Activated T-cell treated with anti-CD3 and anti-CD28 coated beads for 24 hours (primary cell): ENCODE measurements around the gene RSPRY1.

ENCODE experiments used
- DNase-seq: peaks from one replicate; pipeline ENCODE4 v3.0.0-alpha.2; 2020; ENCODE audit warnings: low read depth

Gene RSPRY1

DNA sequence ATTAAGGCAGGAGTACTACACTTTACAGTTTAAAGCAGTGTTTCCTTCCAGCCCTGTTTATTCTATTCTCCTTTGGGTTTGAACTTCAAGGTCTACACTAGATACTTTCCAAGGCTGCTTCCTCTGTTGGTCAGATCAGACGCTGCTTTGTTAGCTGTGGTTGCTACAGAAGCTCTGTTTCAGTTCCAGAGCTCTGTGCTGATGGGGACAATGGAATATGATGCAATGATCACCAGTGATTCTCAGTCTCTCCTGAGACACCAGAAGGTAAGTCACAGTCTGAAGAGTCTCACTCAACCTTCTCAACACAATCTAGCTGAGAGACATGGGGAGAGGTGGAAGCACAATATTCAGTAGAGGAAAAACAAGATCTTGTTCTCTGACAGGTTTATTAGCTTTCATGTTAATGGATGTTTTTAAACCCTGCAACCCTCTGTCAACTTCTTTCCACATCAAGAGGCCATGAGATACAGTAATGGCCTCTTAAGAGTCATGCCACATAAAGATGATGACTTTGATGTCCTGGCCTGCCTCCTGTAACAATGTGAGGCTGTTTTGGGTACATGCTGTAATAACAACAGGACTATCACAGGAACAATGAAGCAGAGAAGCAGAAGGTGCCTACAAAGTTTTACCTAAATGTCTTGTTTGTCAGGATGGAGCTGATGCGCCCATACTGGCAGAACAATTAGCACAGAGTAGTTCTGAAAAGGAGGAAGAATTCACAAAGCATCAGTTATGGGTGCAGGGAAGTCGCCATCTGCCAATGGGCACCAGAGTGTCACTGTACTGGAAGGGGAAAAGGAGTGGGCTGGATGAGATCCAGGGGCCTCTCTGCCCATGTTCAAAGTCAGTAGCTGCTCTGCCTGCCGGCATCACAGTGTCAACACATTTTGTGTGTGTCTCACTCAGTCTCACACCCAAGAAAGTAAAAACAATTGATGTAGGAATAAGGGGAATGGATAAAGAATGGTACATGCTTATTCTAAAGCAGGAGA is 33.7 kb upstream of the RSPRY1 start:
- no peak for DNase-seq

DNA sequence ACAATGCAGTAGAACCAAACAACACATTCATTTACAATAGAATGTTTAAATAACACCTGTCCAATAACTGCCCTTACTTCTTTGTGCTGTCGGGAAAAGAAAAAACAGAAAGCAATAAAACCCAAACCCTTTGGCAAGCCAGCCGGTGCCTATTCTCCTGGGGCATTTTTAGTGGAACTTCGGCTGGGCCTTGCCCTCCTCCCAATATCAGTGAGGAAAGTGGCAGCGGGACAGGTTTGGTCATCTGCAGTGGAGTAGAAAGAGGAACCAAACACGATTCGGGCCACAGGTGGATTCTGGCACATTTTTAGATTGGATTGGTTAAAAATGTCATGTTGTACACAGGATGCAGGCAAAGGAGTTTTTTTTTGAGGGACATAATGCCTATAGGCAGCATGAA is 32.3 kb upstream of the RSPRY1 start:
- DNase-seq = no peak

DNA sequence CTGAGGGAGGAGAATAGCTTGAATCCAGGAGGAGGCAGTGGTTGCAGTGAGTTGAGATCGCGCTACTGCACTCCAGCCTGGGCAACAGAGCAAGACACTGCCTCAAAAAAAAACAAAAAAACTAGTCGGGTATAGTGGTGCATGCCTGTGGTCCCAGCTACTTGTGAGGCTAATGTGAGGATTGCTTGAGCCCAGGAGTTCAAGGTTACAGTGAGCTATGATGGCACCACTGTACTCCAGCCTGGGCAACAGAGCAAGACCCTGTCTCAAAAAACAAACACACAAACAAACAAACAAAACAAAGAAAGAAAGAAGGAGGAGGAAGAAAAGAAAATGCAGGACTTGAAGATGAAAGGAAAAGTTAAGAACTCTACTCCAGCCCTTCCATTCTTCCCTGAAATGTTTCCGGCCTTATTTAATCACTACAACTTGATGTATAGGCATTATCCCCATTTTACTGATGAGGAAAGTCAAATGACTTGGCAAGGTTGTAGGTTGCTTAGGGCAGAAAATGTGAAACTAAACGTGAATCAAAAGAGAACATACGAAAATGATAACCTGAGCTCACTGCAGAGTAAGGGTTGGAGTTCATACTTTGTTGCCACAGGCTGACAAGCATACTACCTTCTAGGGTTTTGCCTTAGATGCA is 30.3 kb upstream of the RSPRY1 start:
- DNase-seq = no peak

DNA sequence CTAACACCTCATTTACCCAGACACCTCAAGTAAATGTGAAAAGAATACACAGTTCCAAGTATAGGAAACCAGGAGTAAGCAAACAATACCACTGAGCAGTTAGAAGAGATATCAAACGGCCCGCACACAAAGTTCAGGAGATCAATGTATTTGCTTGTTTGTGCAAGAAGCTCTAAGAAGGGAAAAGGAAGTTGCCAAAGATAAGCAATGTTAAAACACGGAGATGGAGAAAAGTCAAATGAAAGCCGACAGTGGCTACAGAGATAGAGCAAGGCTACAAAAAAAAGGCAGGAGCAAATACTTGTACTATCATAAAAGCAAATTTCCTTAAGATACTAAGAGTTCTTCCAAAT is 29.8 kb upstream of the RSPRY1 start:
- no peak for DNase-seq

DNA sequence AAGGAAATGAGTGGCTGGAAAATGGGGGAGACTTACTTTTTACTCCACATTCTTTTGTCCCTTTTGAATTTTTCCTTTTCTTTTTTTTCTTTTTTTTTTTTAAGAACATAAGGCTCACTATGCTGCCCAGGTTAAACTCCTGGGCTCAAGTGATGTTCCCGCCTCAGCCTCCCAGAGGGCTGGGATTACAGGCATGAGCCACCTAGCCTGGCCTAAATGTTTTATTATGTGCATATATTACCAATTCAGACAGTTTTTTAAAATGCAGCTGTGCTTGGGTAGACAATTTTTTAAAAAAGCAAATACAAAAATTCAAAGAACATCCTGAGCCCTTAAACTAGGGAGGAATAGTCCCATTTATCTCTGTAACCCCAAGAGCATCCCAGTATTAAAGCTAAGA is 28.6 kb upstream of the RSPRY1 start:
- no peak for DNase-seq

DNA sequence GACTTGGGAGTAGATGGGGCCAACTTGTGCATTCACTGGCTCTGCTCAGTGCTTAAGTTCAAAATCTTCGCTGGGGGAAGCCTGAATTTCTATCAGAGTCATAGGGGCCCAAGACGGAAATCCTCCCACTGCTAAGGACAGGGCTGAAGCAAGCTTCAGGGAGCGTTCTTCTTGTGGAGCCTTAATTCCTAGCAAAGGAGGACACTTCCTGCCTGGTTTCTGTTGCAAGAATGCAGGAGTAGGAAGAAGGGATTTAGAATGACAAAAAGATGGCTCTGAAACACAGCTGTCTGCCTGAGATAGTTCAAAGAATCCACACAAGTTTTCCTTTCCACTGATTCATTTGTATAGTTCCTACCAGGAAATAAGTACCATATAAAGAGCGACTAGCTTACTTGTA is 26.7 kb upstream of the RSPRY1 start:
- DNase-seq = no peak

DNA sequence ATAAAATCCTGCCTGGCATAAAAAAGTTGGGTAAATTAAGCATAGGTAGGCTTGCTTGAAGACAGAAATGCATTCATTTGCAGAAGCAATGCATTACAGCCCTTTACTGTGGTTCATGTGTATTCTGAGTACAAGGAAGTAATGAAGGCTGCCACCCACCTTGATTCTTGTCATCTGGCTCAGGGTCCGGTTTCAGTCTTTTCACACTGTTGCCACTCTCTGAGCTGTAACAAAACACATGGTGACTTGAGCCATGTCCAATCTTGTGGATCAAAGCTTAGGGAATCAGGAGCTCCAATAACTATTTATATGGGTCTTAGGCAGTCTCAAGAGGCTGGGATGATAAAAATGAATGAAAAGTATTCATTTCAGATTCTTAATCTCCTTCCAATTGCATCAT is 22.3 kb upstream of the RSPRY1 start:
- no peak for DNase-seq

DNA sequence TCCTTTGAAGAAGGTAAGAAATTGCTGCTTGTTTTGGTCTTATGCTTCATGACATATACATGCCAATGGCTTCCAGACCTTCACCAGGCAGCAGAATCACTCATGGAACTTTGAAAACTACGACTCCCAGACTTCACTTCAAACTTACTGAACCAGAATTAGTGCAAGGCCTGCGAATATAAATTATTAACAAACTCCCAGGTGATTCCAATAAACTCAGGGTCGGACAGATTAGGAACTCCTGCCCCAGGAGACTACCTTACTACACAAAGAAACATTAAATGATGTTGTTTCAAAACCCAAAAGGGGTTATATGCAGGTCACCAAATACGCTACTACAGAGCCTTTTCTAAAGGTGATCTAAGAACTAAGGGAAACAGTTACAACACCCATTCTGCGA is 20.6 kb upstream of the RSPRY1 start:
- DNase-seq = no peak

DNA sequence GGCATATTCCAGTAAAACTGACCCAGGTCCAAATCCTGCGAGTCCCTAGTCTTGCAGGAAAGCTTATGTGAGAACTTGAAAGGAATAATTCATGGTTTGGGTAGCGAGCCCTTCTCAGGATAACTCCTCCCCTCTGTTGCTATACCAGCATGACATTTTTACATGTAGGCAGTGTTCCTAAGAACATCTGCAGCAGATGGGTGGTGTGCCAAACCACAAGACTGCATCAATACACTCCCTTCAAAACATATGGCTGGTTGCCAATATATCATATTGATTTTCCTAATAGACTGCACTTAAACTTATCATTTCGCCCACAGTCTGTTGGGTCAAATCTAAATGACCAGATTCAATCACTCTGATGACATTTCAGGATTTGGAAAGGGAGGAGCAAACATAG is 20.2 kb upstream of the RSPRY1 start:
- DNase-seq = no peak

DNA sequence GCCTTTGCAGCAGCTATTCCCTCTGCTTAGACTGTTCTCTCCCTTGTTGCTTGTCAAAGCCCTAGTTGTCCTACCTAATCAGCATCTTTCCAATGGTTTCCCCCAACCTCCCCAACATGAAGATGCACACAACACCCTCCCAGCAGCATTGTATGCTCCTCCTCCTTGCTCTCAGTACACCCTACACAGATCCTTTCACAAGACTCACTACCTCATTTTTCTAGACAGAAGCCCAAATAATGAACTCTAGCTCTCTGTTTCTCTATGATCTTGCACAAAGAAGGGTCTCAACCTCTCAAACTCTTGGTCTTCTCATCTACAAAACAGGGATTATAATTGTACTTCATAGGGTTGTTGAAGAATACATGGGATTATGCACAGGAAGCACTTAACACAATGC is 19.7 kb upstream of the RSPRY1 start:
- DNase-seq = no peak

DNA sequence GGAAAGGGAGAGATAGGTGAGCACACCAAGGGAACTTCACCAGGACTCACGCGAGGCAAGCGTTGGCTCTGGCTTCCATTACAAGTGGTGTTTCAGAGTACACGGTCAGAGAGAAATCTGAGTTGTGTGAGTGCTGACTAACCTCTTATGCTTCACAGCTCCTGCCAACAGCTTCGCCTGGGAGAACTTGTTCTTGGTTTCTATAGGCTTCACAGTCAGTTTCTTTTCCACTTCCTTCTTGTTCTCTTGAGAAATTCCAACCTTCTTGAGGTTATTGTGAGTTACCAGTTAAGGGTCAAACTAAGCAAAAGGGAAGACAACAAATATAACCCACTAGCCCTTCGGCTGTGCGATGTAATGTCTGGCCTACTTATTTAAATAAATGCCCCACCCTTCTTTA is 19.2 kb upstream of the RSPRY1 start:
- DNase-seq = no peak

DNA sequence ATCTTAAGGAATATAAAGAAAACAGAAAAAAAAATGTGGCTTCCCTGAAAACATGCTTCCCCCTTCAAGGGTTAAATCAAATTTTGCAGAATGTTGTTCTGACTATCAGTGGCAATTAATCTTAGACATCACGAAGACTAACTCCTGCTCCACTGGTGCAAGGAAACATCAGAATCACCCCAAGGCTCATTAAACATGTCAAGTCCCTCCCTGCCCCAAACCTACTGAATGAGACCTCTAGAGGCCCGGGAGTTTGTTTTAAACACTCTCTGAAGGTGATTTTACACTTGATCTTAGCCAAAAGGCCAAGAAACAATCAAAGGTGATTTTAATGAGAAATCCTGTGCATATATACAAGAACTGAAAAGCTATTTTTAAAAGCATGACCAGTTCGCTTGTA is 18.6 kb upstream of the RSPRY1 start:
- no peak for DNase-seq

DNA sequence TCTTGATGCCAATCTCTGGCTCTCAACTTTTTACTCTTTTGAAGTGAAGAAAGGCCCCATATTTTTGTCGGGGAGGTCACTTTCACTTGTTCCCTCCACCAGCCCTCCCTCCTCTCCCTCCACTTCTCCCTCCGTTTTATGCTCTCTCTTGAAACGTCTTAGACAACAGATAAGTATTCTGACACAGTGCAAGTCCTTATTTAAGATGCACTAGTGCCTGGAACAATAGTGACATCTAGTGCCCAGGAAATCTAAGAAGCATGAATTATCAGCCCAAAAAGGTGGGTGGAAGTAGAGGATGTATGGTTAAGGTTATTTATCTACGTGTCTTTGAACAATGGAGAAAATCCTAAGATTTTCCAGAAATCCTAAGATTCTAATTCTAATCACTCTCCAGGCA is 18.2 kb upstream of the RSPRY1 start:
- DNase-seq = no peak

DNA sequence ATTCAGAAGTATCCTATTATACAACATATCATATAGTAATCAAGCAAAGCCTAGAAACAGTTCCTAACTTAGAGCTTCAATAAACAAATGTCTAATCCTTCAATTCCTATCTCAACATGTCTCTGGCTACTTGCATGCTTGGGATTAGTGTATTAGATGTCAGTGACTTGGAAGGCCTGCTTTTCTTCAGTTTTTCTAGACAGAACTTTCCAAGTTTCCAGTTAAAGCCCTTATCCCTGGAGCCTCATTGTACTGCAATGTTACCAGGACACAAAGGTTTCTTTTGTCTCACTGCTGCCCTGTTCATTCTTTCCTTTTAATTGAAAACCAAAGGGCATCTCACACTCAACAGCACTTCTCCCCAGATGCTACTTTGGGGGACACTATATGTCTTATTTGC is 16.8 kb upstream of the RSPRY1 start:
- DNase-seq = no peak

DNA sequence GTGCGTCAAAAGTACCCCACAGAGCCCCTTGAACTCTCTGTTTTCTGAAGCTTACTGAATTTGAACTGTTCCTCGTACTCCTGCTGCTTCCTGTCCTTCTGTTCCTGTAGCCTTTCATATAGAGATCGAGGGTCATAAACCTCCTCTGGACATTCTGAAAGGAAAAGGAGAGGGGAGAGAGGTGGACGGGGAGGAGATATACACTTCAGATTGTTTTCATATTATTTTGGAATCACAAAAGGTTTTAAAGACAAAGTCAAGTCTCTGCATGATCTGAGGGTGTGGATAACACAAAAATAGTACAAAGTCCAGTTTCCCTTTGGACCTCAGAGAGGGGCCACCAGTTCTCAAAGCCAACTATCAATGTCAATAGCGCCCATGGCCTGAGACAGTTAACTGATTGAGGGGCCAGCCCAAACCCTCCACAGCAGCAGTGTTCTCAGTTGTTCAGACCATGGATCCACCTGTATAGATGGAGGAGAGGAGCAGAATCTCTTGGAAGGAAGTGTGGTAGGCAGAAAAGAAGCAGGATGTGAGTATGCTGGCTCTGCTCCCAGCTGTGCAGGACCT is 13.3 kb upstream of the RSPRY1 start:
- no peak for DNase-seq

DNA sequence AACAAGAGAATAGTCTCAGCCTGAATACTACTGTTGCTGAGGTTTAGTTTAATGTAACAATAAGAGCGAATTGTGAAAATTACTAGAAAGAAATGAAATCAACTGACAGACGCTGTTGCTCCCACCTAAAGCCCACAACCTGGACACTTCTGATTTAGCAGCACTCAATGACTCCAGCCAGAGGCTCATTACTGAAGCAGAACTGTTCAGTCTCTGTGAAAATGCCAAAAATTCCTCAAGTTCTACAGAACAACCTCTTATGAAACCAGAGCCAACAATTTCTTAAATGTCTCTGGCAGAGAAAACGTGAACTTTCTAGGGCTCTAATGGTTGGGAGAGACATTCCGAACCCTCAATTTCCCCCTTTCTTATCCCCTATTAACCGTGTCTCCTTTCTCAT is 10.2 kb upstream of the RSPRY1 start:
- DNase-seq = no peak

DNA sequence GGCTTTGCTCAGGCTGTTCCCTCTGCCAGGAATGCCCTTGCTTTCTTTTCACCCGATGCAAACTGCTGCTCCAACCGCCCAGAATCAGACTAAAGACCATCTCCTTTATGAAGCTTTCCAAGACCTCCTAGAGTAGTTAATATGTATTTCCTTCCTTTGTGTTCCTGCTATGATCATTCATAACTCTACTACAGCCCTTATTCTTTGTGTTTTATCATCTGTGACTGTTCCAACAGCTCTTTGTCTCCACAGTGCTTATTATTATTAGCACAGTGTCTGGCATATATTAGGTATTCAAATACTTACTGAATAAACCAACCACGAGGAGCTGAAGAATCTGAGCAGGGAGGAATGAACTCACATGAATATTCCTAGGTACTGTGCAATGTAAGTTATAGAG is 7.9 kb upstream of the RSPRY1 start:
- no peak for DNase-seq

DNA sequence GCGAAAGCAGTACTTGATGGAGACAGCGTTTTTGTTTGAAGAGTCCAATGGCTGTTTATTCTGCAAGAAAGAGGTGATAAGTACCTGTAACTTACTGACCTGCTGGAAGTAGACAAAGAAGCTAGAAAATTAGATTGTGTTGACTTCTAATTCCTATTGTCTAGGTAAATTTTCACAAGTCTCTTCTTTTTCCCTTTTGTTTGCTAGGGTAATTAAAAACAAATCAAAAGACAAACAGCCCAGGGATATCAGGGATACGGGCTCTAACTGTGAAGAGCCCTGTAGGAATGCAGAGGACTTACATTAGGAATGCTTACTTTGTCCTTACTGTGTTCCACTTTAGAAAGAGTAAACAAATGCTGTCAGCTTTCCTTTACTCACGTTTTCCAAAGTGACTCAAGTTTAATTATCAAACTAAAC is 7.3 kb upstream of the RSPRY1 start:
- DNase-seq = no peak

DNA sequence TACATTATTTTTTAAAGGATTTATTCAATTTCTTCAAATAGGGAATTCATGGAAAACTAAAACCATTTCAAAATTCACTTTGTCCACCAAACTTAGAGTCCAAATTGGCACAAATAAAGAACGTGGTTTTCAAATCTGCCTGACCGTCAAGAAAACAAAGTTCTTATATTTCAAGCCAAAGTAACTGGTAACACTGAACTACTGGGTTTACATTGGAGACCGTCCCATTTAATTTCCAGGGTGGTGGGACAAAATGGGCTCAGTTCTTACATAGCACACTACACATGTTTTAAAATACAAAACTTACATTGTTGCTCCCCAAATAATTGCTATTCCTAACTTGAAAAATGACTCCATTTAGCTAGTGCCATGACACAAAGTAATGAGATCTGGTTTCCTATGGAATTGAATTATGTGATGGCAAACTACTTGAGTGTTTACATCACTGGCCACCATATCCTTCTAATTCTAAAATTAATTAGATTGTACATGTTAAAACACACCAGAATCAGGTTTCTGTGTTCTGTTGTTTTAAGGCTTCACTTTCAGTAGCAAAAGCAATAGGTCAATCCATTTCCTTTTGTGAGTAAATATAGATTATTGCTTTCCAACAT is 6.8 kb upstream of the RSPRY1 start:
- DNase-seq = no peak

DNA sequence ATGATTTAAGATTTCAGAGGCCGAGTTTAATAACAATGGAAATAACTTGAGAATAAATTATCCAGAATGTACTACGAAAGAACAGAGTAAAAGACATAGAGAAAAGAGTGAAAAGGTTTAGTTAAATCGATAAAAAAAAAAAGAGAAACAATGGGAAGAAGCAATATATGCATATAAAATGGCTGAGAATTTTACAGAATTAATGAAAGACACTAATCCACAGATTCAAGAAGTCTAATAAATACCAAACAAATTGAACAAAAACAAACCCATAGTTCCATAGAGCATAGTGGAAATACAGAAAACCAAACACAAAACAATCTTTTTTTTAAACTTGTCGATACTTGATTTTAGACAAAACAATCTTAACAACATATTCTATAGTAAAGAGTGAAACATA is 2.0 kb upstream of the RSPRY1 start:
- no peak for DNase-seq

DNA sequence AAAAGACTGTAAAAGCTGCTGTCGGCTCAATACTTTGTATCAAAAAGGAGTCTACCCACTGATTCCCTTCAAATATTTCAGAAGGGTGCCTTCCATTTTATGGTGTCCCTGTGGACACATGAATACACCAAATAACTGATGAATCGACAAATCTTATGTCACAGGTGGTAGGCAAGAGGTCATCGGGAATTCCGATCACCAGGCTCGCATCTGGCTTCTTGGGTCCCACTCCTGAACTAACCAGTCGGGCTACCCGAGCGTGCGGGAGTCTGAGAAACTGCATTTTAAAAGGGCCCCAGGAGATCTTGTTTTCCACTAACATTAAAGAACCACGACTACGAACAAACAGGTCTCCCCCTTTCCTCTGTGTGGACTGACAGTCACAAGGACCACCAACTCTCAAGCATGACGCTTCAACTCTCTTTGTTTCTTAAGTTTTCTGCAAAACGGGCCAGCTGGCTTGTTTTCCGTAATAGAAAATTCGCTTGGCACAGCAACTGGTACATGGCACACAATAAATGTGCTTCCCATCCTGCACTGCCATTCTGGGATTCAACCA is 1.2 kb upstream of the RSPRY1 start:
- no peak for DNase-seq

DNA sequence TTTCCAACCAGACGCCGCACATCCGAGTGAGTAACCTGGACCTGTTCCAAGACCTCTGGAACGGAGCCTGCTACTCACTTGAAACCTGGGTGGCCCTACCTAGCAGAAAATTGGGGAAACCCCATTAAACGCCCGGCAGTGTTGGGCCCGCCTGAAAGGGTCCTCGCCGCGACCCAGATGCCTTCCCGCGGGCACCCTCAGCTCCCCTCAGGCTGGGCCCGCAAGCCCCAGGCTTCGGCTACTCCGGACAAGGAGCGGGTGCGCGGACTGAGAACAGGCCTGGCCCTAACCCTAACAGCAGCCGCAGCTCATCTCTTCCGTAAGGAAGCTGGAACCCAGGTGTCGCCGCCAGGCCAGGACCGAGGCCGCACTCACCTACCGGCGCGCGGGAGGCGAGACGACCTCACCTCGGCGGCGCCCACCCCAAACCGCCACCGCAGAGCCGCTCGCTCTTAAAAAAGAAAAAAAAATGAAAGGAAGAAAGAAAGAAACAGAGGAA is 634 bp upstream of the RSPRY1 start:
- DNase-seq = peak; percentile 14
